ENCODE data around the gene SCN5A.

- TF ChIP-seq EGR1 (IDR thresholded peaks at IDR 0.05) (no peak), EP300 (IDR thresholded peaks at IDR 0.05; ENCODE audit: borderline replicate concordance) (no peak), RAD21 (IDR thresholded peaks at IDR 0.05; ENCODE audit: low read depth) (no peak), YY1 (IDR thresholded peaks at IDR 0.05; ENCODE audit: low read depth) (no peak), TAF1 (IDR thresholded peaks at IDR 0.05; ENCODE audit: low read depth) (no peak), REST (IDR thresholded peaks at IDR 0.05; ENCODE audit: low read depth) (no peak), NFIC (IDR thresholded peaks at IDR 0.05) (no peak), TEAD4 (IDR thresholded peaks at IDR 0.05) (no peak), CEBPB (IDR thresholded peaks at IDR 0.05) (no peak), TCF12 (IDR thresholded peaks at IDR 0.05; ENCODE audit: low read depth) (no peak), FOXM1 (IDR thresholded peaks at IDR 0.05; ENCODE audit: borderline replicate concordance, low read depth) (no peak), ZBTB7A (IDR thresholded peaks at IDR 0.05; ENCODE audit: low read depth) (no peak)
- TF ChIP-seq, protein P1, sequence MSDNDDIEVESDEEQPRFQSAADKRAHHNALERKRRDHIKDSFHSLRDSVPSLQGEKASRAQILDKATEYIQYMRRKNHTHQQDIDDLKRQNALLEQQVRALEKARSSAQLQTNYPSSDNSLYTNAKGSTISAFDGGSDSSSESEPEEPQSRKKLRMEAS (IDR thresholded peaks at IDR 0.05) = no peak
- TF ChIP-seq, protein P2, sequence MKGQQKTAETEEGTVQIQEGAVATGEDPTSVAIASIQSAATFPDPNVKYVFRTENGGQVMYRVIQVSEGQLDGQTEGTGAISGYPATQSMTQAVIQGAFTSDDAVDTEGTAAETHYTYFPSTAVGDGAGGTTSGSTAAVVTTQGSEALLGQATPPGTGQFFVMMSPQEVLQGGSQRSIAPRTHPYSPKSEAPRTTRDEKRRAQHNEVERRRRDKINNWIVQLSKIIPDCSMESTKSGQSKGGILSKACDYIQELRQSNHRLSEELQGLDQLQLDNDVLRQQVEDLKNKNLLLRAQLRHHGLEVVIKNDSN (IDR thresholded peaks at IDR 0.05) = no peak
Observed at GRCh38 chr3:38551026-38551832, 98.3 kb downstream of the SCN5A start.

Measured in Ishikawa (cell line).